Measurements from ENCODE around the gene BOC.
A peak's percentile ranks its signal among the peaks of the same experiment; 100 is the strongest.

The BOC gene

GRCh38 chr3:113285226-113285625 lies 73.9 kb downstream of the BOC start:
- no peak for DNase-seq (ENCODE audit: low read depth)
- no peak for TF ChIP-seq CTCF (conservative IDR thresholded peaks at IDR 0.05; ENCODE audit: control insufficient read depth, insufficient read depth, low read depth, low read length)

GRCh38 chr3:113285741-113286140 lies 74.4 kb downstream of the BOC start:
- TF ChIP-seq CTCF (conservative IDR thresholded peaks at IDR 0.05; ENCODE audit: control insufficient read depth, insufficient read depth, low read depth, low read length): no peak
- no peak for DNase-seq (ENCODE audit: low read depth)
- H3K4me3 ChIP-seq (ENCODE audit: control insufficient read depth, low read depth, low read length): no peak overlapping the region

More at GRCh38 chr3:113285226-113285625, 73.9 kb downstream of the BOC start:
- no peak overlapping the region for H3K4me3 ChIP-seq (ENCODE audit: control insufficient read depth, low read depth, low read length)

- H3K4me3 ChIP-seq (ENCODE audit: control insufficient read depth, low read depth, low read length): no peak overlapping the region
- TF ChIP-seq CTCF (conservative IDR thresholded peaks at IDR 0.05; ENCODE audit: control insufficient read depth, insufficient read depth, low read depth, low read length): no peak
- DNase-seq (ENCODE audit: low read depth): no peak
These were observed 75.2 kb downstream of the BOC start for GRCh38 chr3:113286524-113286923.

- TF ChIP-seq CTCF (conservative IDR thresholded peaks at IDR 0.05; ENCODE audit: control insufficient read depth, insufficient read depth, low read depth, low read length): no peak
- H3K4me3 ChIP-seq (ENCODE audit: control insufficient read depth, low read depth, low read length): no peak overlapping the region
- DNase-seq (ENCODE audit: low read depth): peak; percentile 86
These were observed 75.9 kb downstream of the BOC start for GRCh38 chr3:113287111-113287802.

GRCh38 chr3:113287803-113288648 lies 76.7 kb downstream of the BOC start:
- peak; percentile 100 for TF ChIP-seq CTCF (conservative IDR thresholded peaks at IDR 0.05; ENCODE audit: control insufficient read depth, insufficient read depth, low read depth, low read length)
- peak; percentile 77 for DNase-seq (ENCODE audit: low read depth)
- H3K4me3 ChIP-seq (ENCODE audit: control insufficient read depth, low read depth, low read length): no peak overlapping the region

GRCh38 chr3:113288881-113289280 lies 77.5 kb downstream of the BOC start:
- no peak overlapping the region for H3K4me3 ChIP-seq (ENCODE audit: control insufficient read depth, low read depth, low read length)
- no peak for TF ChIP-seq CTCF (conservative IDR thresholded peaks at IDR 0.05; ENCODE audit: control insufficient read depth, insufficient read depth, low read depth, low read length)
- DNase-seq (ENCODE audit: low read depth): no peak

Measured in fibroblast of mammary gland (primary cell).